IMR-90 (cell line): ENCODE data around the gene AMN. TPM values are rescaled to one million over a fixed set of nuclear protein-coding genes. Genes with fewer than 3 reads are reported as not detected.

Experiments used
- ATAC-seq: fragments of 200-7000 bp; cut with Tn5 transposase; 2 replicates; pipeline ENCODE4 v1.9.1; 2020; ENCODE audit warnings: low read depth, mild to moderate bottlenecking, moderate library complexity
- BruUV-seq: library from RNA; stranded (reverse); fragments of 400-500 nt; replicated peaks from 2 replicates; lab custom pipeline; 2021; lab: Mats Ljungman, UMichigan
- CTCF ChIA-PET: fragments of 300-600 bp; formaldehyde crosslinking; extraction: SDS; loops from one replicate; lab custom pipeline; 2021; ENCODE audit warnings: antibody characterized with exemption; lab: Yijun Ruan, JAX
- POLR2A ChIA-PET: fragments of 300-600 bp; sonication (Branson Sonifier 250); formaldehyde crosslinking; loops from one replicate; lab custom pipeline; 2022; ENCODE audit warnings: antibody characterized with exemption; ENCODE audit not compliant: unreplicated experiment; lab: Charles Lee
- DNase-seq: peaks from one replicate; pipeline ENCODE4 v3.0.0; 2013
- H2AFZ ChIP-seq: replicated peaks from 2 replicates; pipeline ENCODE3; 2013; ENCODE audit warnings: low read length, mild to moderate bottlenecking; ENCODE audit not compliant: poor library complexity
- H2AK5ac ChIP-seq: 2 replicates; pipeline ENCODE4 v1.6.1; 2013; ENCODE audit warnings: low read depth, low read length, inconsistent platforms
- H2AK9ac ChIP-seq: replicated peaks from 2 replicates; pipeline ENCODE3; 2013; ENCODE audit warnings: mild to moderate bottlenecking, low read depth, low read length, moderate library complexity; ENCODE audit not compliant: poor library complexity
- H2BK120ac ChIP-seq: 2 replicates; pipeline ENCODE4 v1.6.1; 2013; ENCODE audit warnings: low read depth, low read length, inconsistent platforms
- H2BK15ac ChIP-seq: 3 replicates; pipeline ENCODE4 v1.6.1; 2013; ENCODE audit warnings: low read depth, low read length, inconsistent platforms
- H2BK20ac ChIP-seq: 2 replicates; pipeline ENCODE4 v1.6.1; 2013; ENCODE audit warnings: low read depth, mild to moderate bottlenecking, inconsistent platforms, low read length, moderate library complexity
- H2BK5ac ChIP-seq: 2 replicates; pipeline ENCODE4 v1.6.1; 2013; ENCODE audit warnings: mild to moderate bottlenecking, low read depth, low read length, inconsistent platforms; ENCODE audit not compliant: poor library complexity, severe bottlenecking
- H3K14ac ChIP-seq: replicated peaks from 2 replicates; pipeline ENCODE4 v1.6.1; 2013; ENCODE audit warnings: low read depth, low read length, inconsistent platforms
- H3K18ac ChIP-seq: 2 replicates; pipeline ENCODE4 v1.6.1; 2013; ENCODE audit warnings: low read depth, low read length, control low read depth
- H3K23ac ChIP-seq: 2 replicates; pipeline ENCODE4 v1.6.1; 2013; ENCODE audit warnings: low read depth, low read length, inconsistent platforms
- H3K27ac ChIP-seq: 2 replicates; pipeline ENCODE4 v1.5.1; 2013; ENCODE audit warnings: mild to moderate bottlenecking, control low read depth, low read length; ENCODE audit not compliant: insufficient read depth
- H3K27me3 ChIP-seq: 2 replicates; pipeline ENCODE4 v1.6.1; 2013; ENCODE audit warnings: low read length; ENCODE audit not compliant: control insufficient read depth, insufficient read depth
- H3K36me3 ChIP-seq: 2 replicates; pipeline ENCODE4 v1.6.1; 2013; ENCODE audit warnings: low read length, mixed read lengths; ENCODE audit not compliant: control insufficient read depth, insufficient read depth
- H3K4ac ChIP-seq: 2 replicates; pipeline ENCODE4 v1.6.1; 2013; ENCODE audit warnings: low read depth, low read length, inconsistent platforms
- H3K4me1 ChIP-seq: 2 replicates; pipeline ENCODE4 v1.6.1; 2013; ENCODE audit warnings: low read length, mixed read lengths; ENCODE audit not compliant: control insufficient read depth, insufficient read depth
- H3K4me2 ChIP-seq: 2 replicates; pipeline ENCODE4 v1.6.1; 2013; ENCODE audit warnings: low read depth, mild to moderate bottlenecking, control low read depth, low read length, moderate library complexity
- H3K4me3 ChIP-seq: 2 replicates; pipeline ENCODE4 v1.5.1; 2013; ENCODE audit warnings: low read depth, mild to moderate bottlenecking, control low read depth, low read length, moderate library complexity; ENCODE audit not compliant: insufficient read depth
- H3K56ac ChIP-seq: 2 replicates; pipeline ENCODE4 v1.6.1; 2013; ENCODE audit warnings: low read length, inconsistent platforms; ENCODE audit not compliant: insufficient read depth; ENCODE audit errors: extremely low read depth
- H3K79me1 ChIP-seq, 2 experiments: 2 replicates each; pipeline ENCODE4 v1.6.1; 2013; ENCODE audit warnings: low read length in 2 of 2, inconsistent platforms in 1 of 2, low read depth in 1 of 2
- H3K9ac ChIP-seq: 2 replicates; pipeline ENCODE4 v1.6.1; 2013; ENCODE audit warnings: low read depth, low read length, control low read depth
- H3K9me1 ChIP-seq: 2 replicates; pipeline ENCODE4 v1.6.1; 2013; ENCODE audit warnings: low read length, inconsistent platforms; ENCODE audit not compliant: insufficient read depth
- H3K9me3 ChIP-seq: 2 replicates; pipeline ENCODE4 v1.6.1; 2013; ENCODE audit warnings: low read length; ENCODE audit not compliant: control insufficient read depth, insufficient read depth
- H4K20me1 ChIP-seq: 2 replicates; pipeline ENCODE4 v1.6.1; 2013; ENCODE audit warnings: low read length, inconsistent platforms; ENCODE audit not compliant: insufficient read depth
- H4K5ac ChIP-seq: 2 replicates; pipeline ENCODE4 v1.6.1; 2013; ENCODE audit warnings: mild to moderate bottlenecking, low read depth, low read length, control low read depth
- H4K8ac ChIP-seq, 2 experiments: 2 replicates each; pipeline ENCODE4 v1.6.1; 2013; ENCODE audit warnings: low read depth in 2 of 2, low read length in 2 of 2, control low read depth in 1 of 2, inconsistent platforms in 1 of 2
- H4K91ac ChIP-seq: 2 replicates; pipeline ENCODE4 v1.6.1; 2013; ENCODE audit warnings: low read depth, low read length, inconsistent platforms; ENCODE audit not compliant: insufficient read depth
- CEBPB ChIP-seq: IDR thresholded peaks from 2 replicates; pipeline ENCODE4 v1.6.1; 2012; ENCODE audit warnings: low read depth, low read length, improper control_type of control experiment
- RCOR1 ChIP-seq: IDR thresholded peaks from 2 replicates; pipeline ENCODE4 v1.6.1; 2012; ENCODE audit warnings: mild to moderate bottlenecking, low read length, improper control_type of control experiment; ENCODE audit not compliant: insufficient replicate concordance
- RFX5 ChIP-seq: IDR thresholded peaks from 2 replicates; pipeline ENCODE4 v1.8.0; 2012; ENCODE audit warnings: low read depth, mild to moderate bottlenecking, low read length, moderate library complexity
- USF2 ChIP-seq: fragments of 150-350 bp; IDR thresholded peaks from 2 replicates; pipeline ENCODE4 v1.6.1; 2017; ENCODE audit warnings: mild to moderate bottlenecking, antibody characterized with exemption, low read length, low read depth
- WGBS, 2 experiments: methylation state at CpG; one replicate each; pipeline versions ENCODE4 v1.1.5 to v1.1.7; 2013; ENCODE audit warnings: missing lambda C conversion rate in 2 of 2; ENCODE audit not compliant: insufficient read length in 1 of 2; ENCODE audit errors: extremely low coverage in 2 of 2; 5-methylcytosine and 5-hydroxymethylcytosine counted together
- dilution Hi-C: fragments of 300-500 bp; cut with HindIII; formaldehyde crosslinking; loops from one replicate; pipeline ENCODE4 v1.14.3; 2018; ENCODE audit warnings: low sequenced_read_pairs; ENCODE audit not compliant: unreplicated experiment
- in situ Hi-C: fragments of 300-500 bp; cut with MboI; formaldehyde crosslinking; loops from 3 replicates; pipeline ENCODE4 v1.14.3; 2019; ENCODE audit warnings: low sequenced_read_pairs, inconsistent platforms, mixed read lengths
- intact Hi-C: fragments of 100-400 bp; cut with micrococcal nuclease; formaldehyde crosslinking; loops from 2 replicates; pipeline ENCODE4 v1.10.0; 2022
- polyA plus RNA-seq, 3 experiments: library from polyadenylated mRNA; depleted of rRNA; stranded (reverse); fragments of >200 nt; gene quantifications; 2 replicates each; pipeline ENCODE4 v1.2.3, GENCODE V29; 2012; ENCODE audit warnings: low replicate concordance in 1 of 3
- total RNA-seq: library from RNA; depleted of rRNA; stranded (reverse); fragments of >200 nt; gene quantifications from 2 replicates; pipeline ENCODE4 v1.2.3, GENCODE V29; 2012

AMN gene
- total and polyA plus RNA-seq, 2 of the 4 experiments (the other 2 are of a cell fraction): under 0.01 to 0.24 TPM

- peaks cover 4 to 16% of the 10 kb centered on the region in 2 experiments; a peak in 3 of 4 replicates for H3K79me1 ChIP-seq
- no peaks in the 10 kb centered on the region for H3K9me3 ChIP-seq
- H3K27me3 ChIP-seq: no peaks in the 10 kb centered on the region
- H3K4me2 ChIP-seq: no peak overlapping the region
- no peak overlapping the region for H2BK20ac ChIP-seq
- ATAC-seq: no peak
- ChIA-PET POLR2A (no interaction called here), CTCF (no interaction called here)
- H3K23ac ChIP-seq: no peak overlapping the region
- dilution Hi-C loops: no loop called here
- no peak for DNase-seq
- no peak overlapping the region for H3K14ac ChIP-seq
- H3K9me1 ChIP-seq: peaks cover 13% of the 10 kb centered on the region; the same call in 1 of the 2 replicates
- no peak overlapping the region for H4K91ac ChIP-seq
- H4K5ac ChIP-seq: no peak overlapping the region
- no peak overlapping the region for H3K56ac ChIP-seq
- no peak overlapping the region for H3K18ac ChIP-seq
- no peak overlapping the region for H3K27ac ChIP-seq
- no peak overlapping the region for H2AK5ac ChIP-seq
- H3K4me1 ChIP-seq: peaks cover 2% of the 10 kb centered on the region; the same call in 1 of the 2 replicates
- TF ChIP-seq USF2: no peak
- no peak for TF ChIP-seq CEBPB
- TF ChIP-seq RCOR1: no peak
- TF ChIP-seq RFX5: no peak
- no peak overlapping the region for H3K4me3 ChIP-seq
- no peak overlapping the region for H3K4ac ChIP-seq
- BruUV-seq: no TSS peak
- no peak overlapping the region for H2BK5ac ChIP-seq
- no peak overlapping the region for H2BK15ac ChIP-seq
- H2AK9ac ChIP-seq: no peak overlapping the region
- no peak overlapping the region for H2AFZ ChIP-seq
- no peak overlapping the region for H3K9ac ChIP-seq
- intact Hi-C loops: no loop called here
- in situ Hi-C loops: no loop called here
- no peak overlapping the region for H2BK120ac ChIP-seq
- peaks cover 67% of the 10 kb centered on the region for H3K36me3 ChIP-seq
- no CpG with 5 or more reads among the region's 8 CpGs for WGBS, 2 experiments
- H4K8ac ChIP-seq: no peak overlapping the region
- H4K20me1 ChIP-seq: peaks cover 16% of the 10 kb centered on the region; the same call in 1 of the 2 replicates
Measured at GRCh38 chr14:102955636-102956408, 33.4 kb downstream of the AMN start.
